Activated naive CD8-positive, alpha-beta T cell treated with anti-CD3 and anti-CD28 coated beads, Interleukin-2, amount 10 ng/mL, durations not matched to agents 7 days and 5 days (primary cell): ENCODE data around the gene NOS3. TPM values are rescaled to one million over a fixed set of nuclear protein-coding genes. Genes with fewer than 3 reads are reported as not detected.

Experiments
- ATAC-seq: fragments of 150-1000 bp; cut with Tn5 transposase; one replicate; pipeline ENCODE4 v1.10.0; 2021; ENCODE audit warnings: low read depth, moderate library complexity
- POLR2A ChIA-PET: fragments of 350-600 bp; sonication (Branson Sonifier 250); formaldehyde crosslinking; loops from one replicate; lab custom pipeline; 2021; ENCODE audit warnings: antibody characterized with exemption; lab: Charles Lee
- DNase-seq: peaks from one replicate; pipeline ENCODE4 v3.0.0; 2021
- H3K27ac Mint-ChIP-seq: one replicate; pipeline ENCODE4 v1.8.0; 2022; ENCODE audit warnings: mild to moderate bottlenecking, mixed read lengths
- H3K27me3 Mint-ChIP-seq: one replicate; pipeline ENCODE4 v1.8.0; 2022; ENCODE audit warnings: mild to moderate bottlenecking, moderate library complexity, mixed read lengths
- H3K36me3 Mint-ChIP-seq: one replicate; pipeline ENCODE4 v1.8.0; 2021; ENCODE audit warnings: mild to moderate bottlenecking, mixed read lengths
- H3K4me1 Mint-ChIP-seq: one replicate; pipeline ENCODE4 v1.8.0; 2021; ENCODE audit warnings: mixed read lengths
- H3K4me3 Mint-ChIP-seq: one replicate; pipeline ENCODE4 v1.8.0; 2022; ENCODE audit warnings: mild to moderate bottlenecking, moderate library complexity, mixed read lengths
- H3K9me3 Mint-ChIP-seq: one replicate; pipeline ENCODE4 v1.8.0; 2021; ENCODE audit warnings: mixed read lengths
- total RNA-seq, 2 experiments: library from RNA; stranded (reverse); gene quantifications; one replicate each; pipeline ENCODE4 v1.2.3, GENCODE V29; 2021

Gene NOS3
- total RNA-seq, 2 experiments from 2014 or later = 12.5 to 15.8 TPM

DNA sequence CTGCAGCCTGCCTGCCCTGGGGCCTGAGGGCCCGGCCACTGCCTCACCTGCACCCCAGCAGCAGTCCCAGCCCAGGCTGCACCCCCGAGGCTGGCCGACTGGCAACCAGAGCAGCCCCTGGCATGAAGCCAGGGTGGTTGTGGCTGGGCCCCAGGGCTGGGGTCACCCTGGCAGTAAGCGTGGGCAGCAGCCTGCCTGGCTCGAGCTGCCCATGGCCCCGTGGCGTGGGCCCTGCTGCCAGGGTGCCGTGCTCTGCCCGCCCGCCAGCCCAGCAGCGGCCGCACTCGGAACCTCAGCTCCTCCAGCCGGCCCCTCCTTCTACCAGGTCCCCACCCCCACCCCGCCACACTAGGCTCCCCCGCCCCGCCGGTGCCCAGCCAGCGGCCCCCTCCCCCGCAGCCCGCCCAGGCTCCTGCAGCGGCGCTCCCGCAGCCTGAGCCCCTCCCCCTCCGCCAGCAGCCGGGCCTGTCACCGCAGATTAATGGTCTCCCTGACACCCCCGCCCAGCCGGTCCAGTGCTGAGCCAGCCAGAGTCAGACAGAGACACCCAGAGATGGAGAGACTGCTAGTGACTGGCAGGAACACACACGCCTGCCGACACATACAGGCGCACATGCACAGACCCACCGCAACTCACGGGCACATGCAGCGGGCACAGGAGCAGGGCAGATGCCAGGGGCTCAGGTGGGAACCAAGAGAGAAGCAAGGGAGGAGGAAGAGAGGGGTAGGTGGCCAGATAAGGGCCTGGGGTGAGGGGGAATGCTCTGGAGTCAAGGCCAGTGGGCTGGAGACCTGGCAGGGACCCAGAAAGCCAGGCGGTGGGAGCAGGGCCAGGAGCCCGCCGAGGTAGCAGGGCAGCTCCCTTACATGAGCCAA lies 35.1 kb upstream of the NOS3 start:
- no peaks in the 10 kb centered on the region for H3K9me3 Mint-ChIP-seq
- H3K27me3 Mint-ChIP-seq = peaks cover 32% of the 10 kb centered on the region
- no peak overlapping the region for H3K4me3 Mint-ChIP-seq
- no peak overlapping the region for H3K27ac Mint-ChIP-seq
- DNase-seq (no peak), ATAC-seq (no peak)
- POLR2A ChIA-PET = no interaction called here
- H3K4me1 Mint-ChIP-seq = peaks cover 3% of the 10 kb centered on the region
- H3K36me3 Mint-ChIP-seq = no peaks in the 10 kb centered on the region

DNA sequence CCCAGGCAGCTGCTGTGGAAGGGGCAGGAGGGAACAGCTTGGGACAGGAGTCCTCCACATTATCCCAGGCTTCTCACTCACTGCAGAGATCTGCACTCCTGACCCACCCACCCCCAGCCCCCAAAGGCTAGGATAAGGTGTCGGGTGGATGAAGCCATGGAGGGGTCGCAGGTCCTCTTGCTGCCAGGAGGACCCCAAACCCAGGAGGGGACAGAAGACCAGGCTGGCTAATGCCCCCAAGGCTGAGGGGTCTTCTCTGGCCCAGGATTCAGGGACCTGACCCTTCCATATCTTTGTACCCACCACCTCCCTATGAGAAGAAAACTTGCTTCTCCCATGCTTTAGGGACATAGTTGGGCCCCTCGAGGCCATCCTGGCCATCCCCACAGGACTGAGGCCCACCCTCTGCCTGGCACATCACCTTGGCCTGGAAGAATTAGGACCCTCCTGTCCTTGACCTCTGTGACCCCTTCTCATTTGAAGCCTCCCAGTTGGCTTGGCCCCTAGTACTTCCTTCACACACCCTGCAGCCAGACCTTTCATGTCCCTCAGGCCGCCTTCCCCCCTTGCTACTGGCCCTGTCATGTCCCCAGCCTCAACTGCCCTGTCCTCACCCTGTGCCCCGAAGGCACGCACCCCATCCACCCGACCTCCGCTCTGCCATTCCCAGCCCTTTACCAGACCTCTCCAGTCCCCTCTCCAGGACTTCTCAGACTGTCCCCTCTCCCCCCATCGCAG lies 34.3 kb upstream of the NOS3 start:
- no peak for DNase-seq
- POLR2A ChIA-PET = no interaction called here
- Mint-ChIP-seq H3K36me3 (no peaks in the 10 kb centered on the region), H3K4me3 (no peak overlapping the region), H3K4me1 (peaks cover 3% of the 10 kb centered on the region), H3K27ac (no peak overlapping the region), H3K27me3 (peaks cover 32% of the 10 kb centered on the region), H3K9me3 (no peaks in the 10 kb centered on the region)
- ATAC-seq = no peak

GRCh38 chr7:150957133-150958020 lies 33.4 kb upstream of the NOS3 start:
- ATAC-seq (no peak), DNase-seq (no peak)
- Mint-ChIP-seq H3K27me3 (peaks cover 35% of the 10 kb centered on the region), H3K27ac (no peak overlapping the region), H3K36me3 (no peaks in the 10 kb centered on the region), H3K9me3 (no peaks in the 10 kb centered on the region), H3K4me3 (no peak overlapping the region), H3K4me1 (peaks cover 3% of the 10 kb centered on the region)
- POLR2A ChIA-PET = interaction anchor here (0.5 to 0.6 kb wide), 2 partner anchors 202 to 465 kb away, joined by 3 to 4 read pairs; no protein-coding TSS in a partner anchor

GRCh38 chr7:150958062-150958552 lies 32.7 kb upstream of the NOS3 start:
- H3K27ac Mint-ChIP-seq = no peak overlapping the region
- H3K27me3 Mint-ChIP-seq = peaks cover 35% of the 10 kb centered on the region
- no peak for DNase-seq
- H3K4me3 Mint-ChIP-seq = no peak overlapping the region
- H3K4me1 Mint-ChIP-seq = peaks cover 3% of the 10 kb centered on the region
- POLR2A ChIA-PET = interaction anchor here (0.5 kb wide), 1 partner anchor 203 kb away, joined by 4 read pairs; no protein-coding TSS in a partner anchor
- ATAC-seq = no peak
- no peaks in the 10 kb centered on the region for H3K36me3 Mint-ChIP-seq
- H3K9me3 Mint-ChIP-seq = no peaks in the 10 kb centered on the region

DNA sequence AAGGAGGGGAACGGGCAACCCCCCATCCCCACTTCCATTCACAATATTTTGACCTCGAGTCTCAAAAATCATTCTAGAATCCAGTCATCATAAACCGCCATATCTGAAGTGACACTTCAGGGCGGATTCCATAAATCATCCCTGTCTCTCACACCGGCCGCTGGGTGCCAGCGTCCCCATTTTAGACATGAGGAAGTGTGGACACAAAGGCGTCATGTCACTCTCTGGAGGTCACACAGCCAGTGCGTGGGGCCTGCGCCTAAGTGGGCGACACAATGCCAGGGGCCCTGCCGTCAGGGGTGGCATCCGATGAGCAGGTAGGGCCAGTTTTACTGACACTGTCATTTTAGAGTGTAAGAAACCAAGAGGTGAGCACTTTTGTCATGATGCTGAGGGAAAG lies 32.2 kb upstream of the NOS3 start:
- no peaks in the 10 kb centered on the region for H3K36me3 Mint-ChIP-seq
- ATAC-seq (no peak), DNase-seq (no peak)
- no peak overlapping the region for H3K27ac Mint-ChIP-seq
- POLR2A ChIA-PET = no interaction called here
- peaks cover 3% of the 10 kb centered on the region for H3K4me1 Mint-ChIP-seq
- no peaks in the 10 kb centered on the region for H3K9me3 Mint-ChIP-seq
- H3K4me3 Mint-ChIP-seq = no peak overlapping the region
- H3K27me3 Mint-ChIP-seq = peaks cover 35% of the 10 kb centered on the region

DNA sequence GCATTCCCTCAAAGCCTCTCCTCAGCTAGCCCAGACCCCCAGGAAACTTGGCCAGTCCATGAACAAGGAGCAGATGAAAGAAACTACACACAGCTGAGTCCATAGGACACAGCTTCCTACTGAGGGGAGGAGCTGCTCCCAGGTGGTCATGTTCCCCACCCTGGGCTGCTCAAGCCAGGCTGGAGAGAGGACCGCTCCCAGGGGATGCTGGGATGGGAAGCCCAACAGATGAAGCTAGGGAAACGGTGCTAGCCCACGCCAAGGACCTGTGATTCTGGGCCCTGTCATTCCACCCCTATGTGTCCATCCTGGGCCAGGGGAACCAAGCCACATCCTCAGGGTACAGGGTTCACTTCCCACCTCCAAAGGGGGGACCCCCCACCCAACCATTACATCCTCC lies 31.7 kb upstream of the NOS3 start:
- ATAC-seq = no peak
- H3K4me1 Mint-ChIP-seq = peaks cover 3% of the 10 kb centered on the region
- POLR2A ChIA-PET = no interaction called here
- H3K27ac Mint-ChIP-seq = no peak overlapping the region
- H3K36me3 Mint-ChIP-seq = no peaks in the 10 kb centered on the region
- H3K9me3 Mint-ChIP-seq = no peaks in the 10 kb centered on the region
- peaks cover 35% of the 10 kb centered on the region for H3K27me3 Mint-ChIP-seq
- no peak for DNase-seq
- H3K4me3 Mint-ChIP-seq = no peak overlapping the region

DNA sequence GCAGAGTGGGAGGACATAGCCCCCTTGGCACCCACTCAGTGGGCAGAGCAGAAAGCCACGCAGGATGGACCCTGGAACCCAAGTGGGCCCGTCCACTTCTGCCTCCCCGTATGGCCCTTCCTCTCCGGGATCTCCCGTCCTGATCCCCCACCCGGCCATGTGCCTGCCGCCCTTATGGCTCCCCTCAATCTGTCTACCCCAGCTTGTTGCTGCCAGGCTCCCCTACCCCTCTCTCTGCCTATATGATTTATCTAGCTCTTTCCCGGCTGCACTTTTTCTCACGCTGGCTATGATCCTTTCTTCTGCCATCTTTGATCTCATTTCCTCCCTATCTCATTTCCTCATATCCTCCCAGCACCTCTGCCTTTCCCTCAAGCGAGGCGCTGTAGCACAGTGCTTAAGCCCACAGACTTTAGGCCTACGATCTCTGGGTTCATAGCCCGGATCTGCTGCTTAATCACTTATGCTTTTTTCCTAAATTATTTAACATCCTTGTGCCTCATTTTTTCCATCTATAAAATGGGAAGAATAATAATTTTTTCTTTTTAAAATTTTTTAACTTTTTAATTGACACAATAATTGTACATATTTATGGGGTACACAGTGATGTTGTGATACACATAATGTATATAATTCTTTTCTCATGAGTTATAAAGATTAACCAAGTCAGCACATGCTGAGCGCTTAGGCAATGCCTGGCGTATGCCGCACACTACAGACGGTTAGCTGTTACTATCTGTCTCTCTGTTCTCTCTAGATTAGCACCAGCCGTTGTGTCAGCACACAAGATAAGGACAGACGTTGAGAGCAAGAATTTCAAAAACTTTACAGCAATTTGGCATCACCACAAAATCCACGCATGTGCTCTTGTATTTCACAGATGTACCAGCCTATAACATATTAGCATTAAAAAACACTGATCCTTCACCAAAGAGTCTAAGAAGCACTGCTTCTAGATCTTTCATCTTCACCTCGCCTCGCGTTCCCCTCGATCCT lies 30.8 kb upstream of the NOS3 start:
- Mint-ChIP-seq H3K36me3 (no peaks in the 10 kb centered on the region), H3K27me3 (peaks cover 31% of the 10 kb centered on the region), H3K4me3 (no peak overlapping the region), H3K27ac (no peak overlapping the region), H3K9me3 (no peaks in the 10 kb centered on the region), H3K4me1 (peaks cover 3% of the 10 kb centered on the region)
- no peak for DNase-seq
- POLR2A ChIA-PET = no interaction called here
- no peak for ATAC-seq

DNA sequence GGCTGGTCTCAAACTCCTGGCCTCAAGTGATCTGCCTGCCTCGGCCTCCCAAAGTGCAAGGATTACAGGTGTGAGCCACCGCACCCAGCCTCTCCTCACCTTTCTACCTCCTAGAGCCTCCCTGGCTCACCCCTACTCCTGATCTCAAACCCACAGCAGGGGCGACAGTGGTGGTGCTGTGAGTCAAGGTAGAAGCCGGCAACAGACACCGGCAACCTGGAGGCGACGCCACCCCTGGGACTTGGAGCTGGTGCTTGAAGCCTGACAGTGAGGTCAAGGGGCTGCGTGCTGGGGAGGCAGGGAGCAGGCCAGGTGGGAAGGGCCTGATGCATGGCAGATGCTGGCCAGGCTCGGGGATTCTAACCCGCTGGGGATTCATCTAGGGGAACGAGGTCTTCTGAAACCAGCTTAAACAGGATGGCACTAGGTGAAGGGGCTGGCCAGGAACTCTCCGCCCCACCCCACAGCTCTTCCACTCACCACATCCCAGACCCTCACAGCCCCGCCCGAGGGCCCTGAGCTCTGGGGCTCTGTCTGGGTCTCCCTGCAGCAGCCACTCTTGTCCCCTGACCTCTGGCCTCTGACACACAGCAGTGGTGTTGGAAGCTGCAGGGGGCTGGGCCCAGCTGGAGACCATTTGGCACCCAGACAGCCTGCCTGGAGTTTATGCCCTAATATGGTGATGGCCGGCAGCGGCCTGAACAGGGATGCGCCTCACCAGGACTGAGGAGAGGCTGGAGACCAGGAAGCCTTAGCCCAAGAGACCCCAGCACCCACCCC lies 29.1 kb upstream of the NOS3 start:
- Mint-ChIP-seq H3K27me3 (peaks cover 26% of the 10 kb centered on the region), H3K4me3 (no peak overlapping the region), H3K27ac (no peak overlapping the region), H3K4me1 (peaks cover 3% of the 10 kb centered on the region), H3K9me3 (no peaks in the 10 kb centered on the region), H3K36me3 (no peaks in the 10 kb centered on the region)
- no peak for DNase-seq
- POLR2A ChIA-PET = interaction anchor here (1.2 kb wide), 1 partner anchor 27 kb away, joined by 5 read pairs; no protein-coding TSS in a partner anchor
- no peak for ATAC-seq

- Mint-ChIP-seq H3K4me3 (no peak overlapping the region), H3K36me3 (no peaks in the 10 kb centered on the region), H3K27me3 (peaks cover 21% of the 10 kb centered on the region), H3K27ac (no peak overlapping the region), H3K9me3 (no peaks in the 10 kb centered on the region), H3K4me1 (peaks cover 3% of the 10 kb centered on the region)
- ATAC-seq (no peak), DNase-seq (no peak)
- POLR2A ChIA-PET = no interaction called here
Observed at GRCh38 chr7:150962290-150962552, 28.6 kb upstream of the NOS3 start.

DNA sequence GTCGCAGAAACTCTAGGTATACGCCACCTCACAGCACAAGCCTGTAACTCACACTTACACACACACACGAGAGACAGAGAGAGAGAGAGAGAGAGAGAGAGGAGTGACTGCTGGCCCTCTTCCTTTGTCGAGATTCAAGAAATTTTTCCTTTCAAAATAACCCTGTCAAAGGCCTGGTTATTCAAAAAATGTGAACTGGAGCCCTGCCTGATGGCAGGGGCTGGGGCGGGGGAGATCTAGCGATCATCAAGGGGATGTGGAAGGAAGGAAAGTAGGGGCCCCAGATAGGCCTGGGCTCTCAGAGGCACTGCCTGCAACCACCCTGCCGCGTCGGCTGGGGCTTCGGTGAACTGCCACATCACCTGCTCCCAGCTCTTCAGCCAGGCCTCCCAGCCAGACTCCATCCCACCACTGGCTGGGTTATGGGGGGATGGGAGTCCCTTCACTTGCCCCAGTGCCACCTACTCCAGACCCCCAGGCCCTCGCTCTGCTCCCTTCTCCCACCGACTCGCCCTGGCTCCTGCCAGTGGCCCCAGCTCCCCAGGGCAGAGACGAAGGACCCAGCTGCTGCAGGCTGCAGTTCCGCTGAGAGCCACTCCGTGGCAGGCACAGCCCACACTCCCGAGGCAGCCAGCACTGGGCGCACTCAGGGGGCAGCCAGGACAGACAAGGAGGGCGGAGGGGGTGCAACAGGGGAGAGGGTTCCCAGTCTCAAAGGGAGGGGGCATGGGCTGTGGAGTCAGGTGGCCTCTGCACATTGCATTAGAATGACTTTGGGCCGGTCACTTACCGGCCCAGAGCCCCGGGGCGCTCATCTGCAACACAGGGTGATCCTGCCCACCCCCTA lies 28.0 kb upstream of the NOS3 start:
- no peak overlapping the region for H3K27ac Mint-ChIP-seq
- DNase-seq (peak; percentile 72), ATAC-seq (peak; percentile 86)
- H3K36me3 Mint-ChIP-seq = no peaks in the 10 kb centered on the region
- H3K4me3 Mint-ChIP-seq = no peak overlapping the region
- H3K27me3 Mint-ChIP-seq = peaks cover 19% of the 10 kb centered on the region
- no peaks in the 10 kb centered on the region for H3K9me3 Mint-ChIP-seq
- H3K4me1 Mint-ChIP-seq = peaks cover 3% of the 10 kb centered on the region
- POLR2A ChIA-PET = interaction anchor here (1.0 kb wide), 2 partner anchors 55 to 56 kb away, joined by 3 read pairs; no protein-coding TSS in a partner anchor
